HG03439 (cell line): ENCODE results near the gene LNP1.
A peak's percentile ranks its signal among the peaks of the same experiment; 100 is the strongest.
"Not testable (repeated sequence)": the region's sequence is repeated elsewhere in the genome, so short reads cannot be mapped to it uniquely, and the experiment has no call there.

Experiments
- ATAC-seq: cut with Tn5 transposase; IDR thresholded peaks from one replicate; pipeline ENCODE4 v1.9.1; 2021; ENCODE audit warnings: mild to moderate bottlenecking, moderate library complexity; ENCODE audit not compliant: unreplicated experiment

LNP1 gene

DNA sequence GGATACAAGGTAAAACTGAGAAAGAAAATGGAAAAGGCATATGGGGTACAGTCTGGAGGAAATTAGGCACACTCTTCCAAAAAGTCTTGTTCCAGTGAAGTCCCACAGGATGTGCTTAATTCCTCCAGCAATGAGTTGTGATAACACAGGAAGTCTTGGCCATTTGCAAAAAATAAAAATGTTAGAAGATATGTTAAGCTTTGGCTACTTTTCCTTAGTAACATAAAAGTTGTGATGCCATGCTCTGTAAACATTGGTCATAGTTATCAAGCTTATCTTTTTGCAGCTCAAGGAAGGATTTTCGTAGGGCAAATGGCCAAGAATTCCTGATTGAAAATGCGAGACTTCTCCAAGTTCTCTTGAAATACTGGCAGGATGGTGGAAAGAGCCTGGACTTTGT is 26.4 kb downstream of the LNP1 start:
- no peak for ATAC-seq

- no peak for ATAC-seq
These were observed 27.9 kb downstream of the LNP1 start for GRCh38 chr3:100429187-100429716.

- no peak for ATAC-seq
These were observed 35.6 kb downstream of the LNP1 start for GRCh38 chr3:100436951-100437350.

GRCh38 chr3:100437721-100438622 is 36.6 kb downstream of the LNP1 start:
- ATAC-seq = no peak

- no peak for ATAC-seq
These were observed 37.3 kb downstream of the LNP1 start for GRCh38 chr3:100438623-100438974.

DNA sequence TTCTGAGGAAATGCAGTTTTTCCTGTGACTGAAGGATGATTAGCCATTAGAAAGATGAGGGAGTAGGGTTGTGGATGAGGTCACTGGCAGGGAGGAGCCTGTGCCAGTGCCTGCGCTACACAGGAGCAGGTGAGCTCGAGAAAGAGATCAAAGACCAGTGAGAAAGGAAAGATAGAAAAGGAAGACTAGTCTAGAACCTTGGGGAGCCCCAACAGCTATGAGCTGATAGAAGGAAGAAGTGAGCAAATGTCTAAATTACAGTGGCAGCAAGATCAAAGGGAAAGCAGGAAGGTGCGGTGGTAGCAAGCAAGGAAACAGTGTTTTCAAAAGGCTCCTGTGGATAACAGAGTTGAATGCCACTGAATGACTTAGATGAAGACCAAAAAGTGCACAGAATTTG is 39.6 kb downstream of the LNP1 start:
- ATAC-seq = no peak

DNA sequence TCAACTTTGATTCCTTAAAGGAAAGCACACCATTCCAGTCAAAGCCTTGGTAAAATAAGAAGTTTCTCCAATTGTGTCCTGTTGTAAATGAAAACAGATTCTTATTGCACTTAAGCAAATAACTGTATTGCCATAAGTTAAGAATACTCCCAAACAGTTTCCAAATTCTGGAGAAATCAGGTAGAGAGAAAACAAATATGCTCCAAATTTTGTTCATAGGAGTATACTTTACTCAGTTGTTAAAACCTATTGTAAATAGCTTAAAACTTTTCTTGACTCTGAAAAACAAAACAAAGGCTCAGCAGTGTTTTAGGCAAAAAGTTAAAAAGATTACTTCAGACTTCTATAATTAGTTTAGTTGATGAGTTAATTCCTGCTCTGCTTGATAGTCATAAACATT is 42.4 kb downstream of the LNP1 start:
- no peak for ATAC-seq

GRCh38 chr3:100447067-100447466 is 45.7 kb downstream of the LNP1 start:
- ATAC-seq = not testable (repeated sequence)

- ATAC-seq = no peak
These were observed 46.7 kb downstream of the LNP1 start for GRCh38 chr3:100448079-100448478.

DNA sequence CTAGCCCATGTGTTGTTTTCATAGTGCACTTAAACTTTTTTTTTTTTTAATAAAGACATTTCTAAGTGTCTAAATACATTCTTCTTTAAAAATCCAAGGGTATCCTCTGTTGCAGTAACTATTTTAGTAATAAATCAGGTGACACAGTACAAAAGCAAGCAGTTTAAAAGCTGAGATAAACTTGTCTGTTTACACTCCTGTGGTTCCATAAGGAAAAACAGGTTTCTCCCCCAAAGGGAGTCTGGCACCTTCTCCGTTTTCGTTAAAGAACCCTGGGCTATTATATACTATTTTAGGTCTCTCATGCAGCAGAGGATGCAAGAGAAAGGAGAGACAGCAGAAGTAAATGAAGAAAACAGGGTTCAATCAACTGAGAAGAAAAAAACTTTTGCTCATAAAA is 47.9 kb downstream of the LNP1 start:
- ATAC-seq = no peak

DNA sequence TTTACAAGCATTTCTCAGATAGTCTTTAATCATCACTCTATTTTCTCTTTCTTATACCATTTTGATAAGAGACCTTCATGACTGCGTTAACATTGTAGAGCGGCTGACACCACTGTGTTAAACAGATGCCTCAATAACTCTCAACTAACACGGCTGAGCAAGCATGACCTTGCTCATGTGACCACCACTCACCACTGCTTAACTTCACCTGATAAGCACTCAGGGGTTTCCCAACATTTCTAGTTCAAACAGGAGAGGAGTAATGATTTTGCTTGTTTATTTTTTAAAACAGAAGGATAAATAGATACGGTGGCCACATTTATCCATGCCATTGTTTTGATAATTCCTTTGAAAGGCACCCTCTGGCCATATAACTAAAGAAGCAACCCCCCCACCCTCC is 53.3 kb downstream of the LNP1 start:
- no peak for ATAC-seq

- ATAC-seq = no peak
These were observed 54.7 kb downstream of the LNP1 start for GRCh38 chr3:100455841-100456550.

GRCh38 chr3:100456745-100457144 is 55.4 kb downstream of the LNP1 start:
- no peak for ATAC-seq

DNA sequence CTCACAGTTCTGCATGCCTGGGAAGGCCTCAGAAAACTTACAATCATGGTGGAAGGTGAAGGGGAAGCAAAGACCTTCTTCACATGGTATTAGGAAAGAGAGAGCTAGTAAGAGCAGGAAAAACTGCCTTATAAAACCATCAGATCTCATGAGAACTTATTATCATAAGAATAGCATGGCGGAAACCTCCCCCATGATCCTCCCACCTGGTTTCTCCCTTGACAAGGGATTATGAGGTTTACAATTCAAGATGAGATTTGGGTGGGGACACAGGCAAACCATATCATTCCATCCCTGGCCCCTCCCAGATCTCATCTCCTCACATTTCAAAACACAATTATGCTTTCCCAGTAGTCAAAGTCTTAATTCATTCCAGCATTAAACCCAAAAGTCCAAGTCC is 56.5 kb downstream of the LNP1 start:
- ATAC-seq = no peak

DNA sequence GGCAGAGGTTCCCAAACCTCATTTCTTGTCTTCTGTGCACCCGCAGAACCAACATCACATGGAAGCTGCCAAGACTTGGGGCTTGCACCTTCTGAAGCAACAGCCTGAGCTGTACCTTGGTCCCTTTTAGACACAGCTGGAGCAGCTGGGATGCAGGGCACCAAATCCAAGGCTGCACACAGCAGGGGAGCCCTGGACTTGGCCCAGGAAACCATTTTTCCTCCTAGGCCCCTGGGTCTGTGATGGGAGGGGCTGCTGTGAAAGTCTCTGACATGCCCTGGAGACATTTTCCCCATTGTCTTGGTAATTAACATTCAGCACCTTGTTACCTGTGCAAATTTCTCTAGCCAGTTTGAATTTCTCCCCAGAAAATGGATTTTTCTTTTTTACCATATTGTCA is 57.5 kb downstream of the LNP1 start:
- no peak for ATAC-seq

- peak; percentile 85 for ATAC-seq
These were observed 61.7 kb downstream of the LNP1 start for GRCh38 chr3:100463002-100463401.

- ATAC-seq = no peak
These were observed 62.4 kb downstream of the LNP1 start for GRCh38 chr3:100463646-100464155.

DNA sequence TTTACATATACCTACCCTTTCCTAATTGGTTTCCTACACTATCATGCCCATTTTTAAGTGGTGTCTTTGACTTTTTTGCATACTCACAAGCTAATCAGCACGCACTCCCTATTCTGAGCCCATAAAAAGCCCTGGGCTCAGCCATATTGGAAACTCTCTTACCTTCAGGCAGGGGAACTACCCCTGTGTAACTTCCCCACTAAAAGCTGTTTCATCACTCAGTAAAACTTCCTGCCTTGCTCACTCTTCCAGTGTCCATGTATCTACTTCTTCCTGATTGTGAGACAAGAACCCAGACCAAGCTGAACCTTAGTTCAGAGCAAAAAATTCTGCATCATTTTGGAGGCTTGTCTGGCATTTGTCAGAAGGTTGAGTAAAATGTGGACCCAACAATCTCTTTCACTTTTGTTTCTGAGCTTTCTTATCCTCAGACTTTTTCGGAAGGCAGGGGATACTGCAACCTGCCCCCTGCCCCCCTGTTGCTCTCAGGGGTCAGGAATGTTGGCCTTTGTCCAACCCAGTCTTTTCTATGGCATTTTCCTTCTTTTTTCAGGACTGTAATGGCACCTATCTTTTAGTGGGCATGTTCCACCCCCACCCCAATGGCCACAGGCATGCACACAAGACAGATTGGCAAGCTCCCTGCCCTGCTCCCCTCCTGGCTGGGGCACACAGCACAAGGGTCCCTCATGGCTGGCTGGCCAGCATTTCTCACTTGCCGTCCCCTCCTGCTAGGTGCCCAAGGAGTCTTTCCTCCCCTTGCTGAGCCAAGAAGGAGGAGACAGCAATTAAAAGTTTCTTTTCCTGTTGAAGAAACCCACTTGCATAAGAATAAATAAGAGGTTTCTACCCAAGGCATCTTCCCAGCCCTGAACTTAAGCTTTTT is 64.8 kb downstream of the LNP1 start:
- no peak for ATAC-seq

DNA sequence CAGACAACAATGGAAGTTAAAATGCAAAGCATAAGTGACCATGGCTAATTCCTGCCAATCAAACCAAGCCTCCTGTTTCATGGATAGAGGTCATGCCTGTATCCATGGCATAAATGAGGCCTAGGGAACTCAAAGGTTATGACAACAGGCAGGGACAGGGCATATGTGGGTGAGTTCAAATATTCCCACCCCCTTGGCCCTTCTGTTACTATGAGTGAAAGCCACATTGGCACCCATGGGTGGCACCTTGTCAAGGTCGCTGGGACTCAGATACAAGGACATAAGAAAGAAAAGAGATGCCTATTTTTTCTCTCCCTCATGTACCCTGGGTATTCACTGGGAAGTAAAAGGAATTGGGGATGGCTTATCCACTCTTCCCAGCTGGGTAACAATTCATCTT is 65.8 kb downstream of the LNP1 start:
- no peak for ATAC-seq

- ATAC-seq = no peak
These were observed 67.3 kb downstream of the LNP1 start for GRCh38 chr3:100468676-100469075.

- ATAC-seq = no peak
These were observed 69.6 kb downstream of the LNP1 start for GRCh38 chr3:100470951-100471350.
